ENCODE data around the gene ANO2.

Gene ANO2

DNA sequence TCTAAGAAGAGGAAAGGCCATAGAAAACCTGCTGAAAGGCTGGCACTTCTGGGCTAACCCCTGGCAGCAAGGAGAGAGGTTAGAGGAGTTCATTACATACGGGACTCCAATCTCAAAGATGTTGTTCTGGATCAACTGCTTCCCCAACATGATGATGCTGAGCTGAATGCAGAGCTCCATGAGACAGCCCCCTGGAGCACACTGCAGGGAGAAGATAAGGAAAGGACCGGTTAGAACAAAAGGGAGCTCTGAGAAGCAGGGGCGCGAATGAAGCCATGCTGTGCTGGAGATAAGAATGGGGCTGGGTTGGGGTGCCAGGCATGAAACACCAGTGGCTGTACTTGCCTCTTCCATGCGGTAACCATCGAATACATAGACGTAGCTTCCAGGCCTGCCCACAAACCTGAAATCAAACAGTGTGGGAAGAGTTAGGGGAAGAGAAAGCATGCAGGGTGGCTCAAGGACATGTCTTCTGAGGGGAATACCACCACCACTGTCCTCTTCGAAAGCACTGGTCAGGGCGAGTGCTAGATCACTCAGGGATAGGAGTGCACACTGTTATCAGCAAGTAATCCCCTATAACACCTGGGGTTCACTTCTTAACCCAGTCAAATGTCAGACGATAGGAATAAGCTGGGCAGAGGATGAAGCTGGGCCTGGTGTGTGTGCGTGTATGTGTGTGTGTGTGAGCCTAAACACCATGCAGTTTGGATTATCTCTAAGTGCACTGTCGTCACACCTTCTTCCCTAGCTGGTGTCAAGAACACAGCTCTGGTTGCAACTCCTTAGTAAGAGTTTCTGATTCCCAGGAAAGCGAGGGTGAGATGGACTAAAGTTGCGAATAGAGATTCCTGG, 332.3 kb downstream of the ANO2 start:
- no peak for DNase-seq

DNA sequence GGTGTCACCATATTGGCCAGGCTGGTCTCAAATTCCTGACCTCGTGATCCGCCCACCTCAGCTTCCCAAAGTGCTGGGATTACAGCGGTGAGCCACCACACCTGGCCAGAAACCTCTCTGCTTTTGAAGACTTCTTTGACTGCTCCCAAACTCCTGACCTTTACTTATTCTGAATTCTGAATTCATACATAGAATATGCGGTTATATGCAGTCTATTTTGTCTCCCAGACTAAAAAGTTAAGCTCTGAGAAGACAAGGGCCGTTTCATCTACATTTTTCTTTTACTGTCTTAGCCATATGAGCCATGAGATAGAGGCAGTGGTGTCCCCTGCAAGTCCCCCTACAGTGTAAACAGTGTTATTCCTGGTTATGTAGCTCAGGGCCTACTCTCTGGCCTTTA, 333.9 kb downstream of the ANO2 start:
- no peak for DNase-seq

DNA sequence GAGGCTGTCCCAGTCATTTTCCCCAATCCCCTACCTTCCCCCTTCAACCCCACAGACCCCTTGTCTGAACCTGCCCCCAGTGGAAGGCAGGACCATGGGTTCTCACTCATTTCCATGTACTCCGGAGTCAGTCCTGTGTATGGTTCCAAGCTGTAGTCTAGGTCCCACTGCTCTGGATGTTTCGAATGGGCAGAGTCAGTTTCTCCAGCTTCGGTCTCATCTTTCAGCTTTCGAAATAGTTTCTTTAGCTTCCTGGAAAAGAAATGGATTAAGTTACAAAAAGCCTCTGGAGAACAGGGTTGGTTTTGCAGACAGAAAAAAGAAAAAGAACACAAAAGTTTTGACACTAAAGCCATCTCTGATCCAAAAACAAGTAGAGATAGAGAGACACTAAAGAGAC, 345.7 kb downstream of the ANO2 start:
- no peak for DNase-seq

DNA sequence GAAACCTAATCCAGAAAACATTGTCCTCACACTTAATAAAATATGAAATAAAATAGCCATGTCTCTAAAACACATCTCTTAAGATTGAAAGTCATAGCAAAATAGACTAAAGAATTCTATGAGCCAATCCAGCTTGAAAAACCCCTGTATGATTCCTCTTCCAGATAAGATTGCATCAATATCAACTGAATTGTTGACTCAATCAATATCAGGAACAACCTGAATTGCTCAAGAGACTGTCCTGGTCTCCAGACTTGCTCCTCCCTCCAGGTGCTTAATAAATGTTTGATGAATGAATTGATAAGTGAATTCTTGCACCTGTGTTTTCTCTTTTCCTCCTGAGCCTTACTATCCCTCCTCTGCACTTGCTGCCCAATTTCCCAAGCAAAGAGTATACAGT, 351.1 kb downstream of the ANO2 start:
- no peak for DNase-seq

DNA sequence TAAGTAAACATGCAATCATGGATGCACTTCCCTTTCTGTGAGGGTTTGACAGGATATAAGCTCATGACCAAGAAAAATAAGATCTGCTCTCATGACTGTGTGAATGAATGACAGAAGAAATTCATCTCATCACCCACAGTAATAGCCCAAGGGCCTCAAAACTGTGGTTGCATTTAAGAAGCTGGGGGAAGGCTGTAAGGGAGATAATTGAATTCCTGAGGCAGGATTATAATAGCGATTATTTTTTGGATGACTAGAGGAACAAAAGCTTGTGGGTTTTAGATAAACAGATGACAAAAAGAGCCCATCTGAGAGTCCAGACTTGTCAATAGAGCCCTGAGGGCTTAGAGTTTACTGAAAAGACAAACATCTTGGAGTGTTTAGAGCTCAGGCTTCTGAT, 352.0 kb downstream of the ANO2 start:
- DNase-seq = no peak

DNA sequence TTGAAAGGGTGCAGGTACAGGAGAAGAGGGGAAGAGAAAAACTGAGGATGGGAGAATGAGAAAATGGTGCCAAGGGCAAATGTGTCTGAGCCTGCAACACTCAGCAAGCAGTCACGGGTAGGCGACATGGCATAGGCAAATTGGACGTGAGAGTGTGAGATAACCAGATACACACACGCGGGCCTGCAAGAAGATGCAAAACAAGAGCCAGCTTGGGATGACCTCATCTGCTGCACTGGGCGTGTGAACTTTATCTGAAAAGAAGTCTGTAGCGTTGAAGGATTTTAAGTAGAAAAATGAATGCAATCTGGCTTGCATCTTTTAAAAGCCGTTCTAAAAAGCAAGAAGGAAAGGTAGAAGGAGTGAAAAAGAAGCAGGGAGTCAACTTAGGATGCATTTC, 352.7 kb downstream of the ANO2 start:
- DNase-seq = no peak

GRCh38 chr12:5590316-5590715, 354.7 kb downstream of the ANO2 start:
- DNase-seq = no peak

DNA sequence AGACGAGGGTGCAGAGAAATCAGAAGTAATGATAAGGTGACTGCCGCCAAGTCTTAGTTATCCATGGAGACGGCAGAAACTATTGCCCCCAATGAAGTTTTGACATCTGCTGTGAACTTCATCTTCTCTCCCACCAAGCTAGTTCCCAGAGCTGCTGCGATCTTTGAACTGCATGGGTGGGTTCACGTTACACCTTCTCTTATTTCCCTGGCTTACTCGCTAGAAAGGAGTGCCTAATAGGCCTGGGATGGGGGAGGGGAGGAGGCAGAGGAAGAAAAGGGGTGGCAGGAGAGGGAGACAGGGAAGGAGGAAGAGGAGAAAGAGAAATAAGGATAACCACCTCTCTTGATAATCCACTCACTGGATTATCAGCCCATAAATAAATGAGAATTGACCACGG, 356.0 kb downstream of the ANO2 start:
- DNase-seq = no peak

- no peak for DNase-seq
These were observed 356.5 kb downstream of the ANO2 start for GRCh38 chr12:5588591-5588990.

DNA sequence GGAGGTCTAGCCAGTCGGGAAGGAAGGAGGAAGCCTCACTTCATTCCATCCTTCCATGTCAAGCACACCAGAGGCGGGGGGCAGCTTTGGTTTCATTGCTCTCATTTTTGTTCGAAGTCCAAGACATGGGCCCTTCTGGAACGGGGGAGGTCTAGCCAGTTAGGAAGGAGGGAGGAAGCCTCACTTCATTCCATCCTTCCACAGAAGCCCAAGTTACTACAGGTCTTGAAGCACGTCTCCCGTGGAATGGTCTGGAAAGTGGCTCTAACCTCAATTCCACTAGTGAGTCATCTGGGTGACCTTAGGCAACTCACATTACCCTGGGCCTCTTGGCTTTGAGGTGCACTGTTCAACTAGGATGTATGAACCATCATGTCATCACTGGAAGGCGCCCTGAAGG, 356.9 kb downstream of the ANO2 start:
- no peak for DNase-seq

- no peak for DNase-seq
These were observed 357.3 kb downstream of the ANO2 start for GRCh38 chr12:5587711-5588121.

DNA sequence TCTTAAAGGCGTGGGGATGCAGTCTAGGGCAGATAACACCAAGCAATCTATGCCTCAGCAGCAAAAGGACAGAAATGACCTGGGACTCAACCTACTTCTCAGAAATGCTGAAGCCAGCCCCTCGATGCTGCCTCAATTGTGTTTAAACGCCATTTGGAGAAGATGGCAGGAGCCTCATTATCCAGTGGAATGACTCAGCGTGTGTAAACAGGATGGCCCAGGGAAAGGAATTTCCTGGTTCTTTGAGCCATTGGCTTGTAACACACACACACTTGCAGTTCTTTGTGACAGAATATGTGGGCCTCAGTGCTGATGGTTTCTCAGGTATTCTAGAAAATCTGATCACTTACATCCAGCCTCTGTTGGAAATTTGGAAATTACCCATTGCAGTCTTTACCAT, 358.9 kb downstream of the ANO2 start:
- no peak for DNase-seq

- DNase-seq = no peak
These were observed 359.9 kb downstream of the ANO2 start for GRCh38 chr12:5585178-5585577.

GRCh38 chr12:5584412-5585175, 360.5 kb downstream of the ANO2 start:
- no peak for DNase-seq

- no peak for DNase-seq
These were observed 362.5 kb downstream of the ANO2 start for GRCh38 chr12:5582541-5582940.

- no peak for DNase-seq
These were observed 363.0 kb downstream of the ANO2 start for GRCh38 chr12:5582018-5582417.

DNA sequence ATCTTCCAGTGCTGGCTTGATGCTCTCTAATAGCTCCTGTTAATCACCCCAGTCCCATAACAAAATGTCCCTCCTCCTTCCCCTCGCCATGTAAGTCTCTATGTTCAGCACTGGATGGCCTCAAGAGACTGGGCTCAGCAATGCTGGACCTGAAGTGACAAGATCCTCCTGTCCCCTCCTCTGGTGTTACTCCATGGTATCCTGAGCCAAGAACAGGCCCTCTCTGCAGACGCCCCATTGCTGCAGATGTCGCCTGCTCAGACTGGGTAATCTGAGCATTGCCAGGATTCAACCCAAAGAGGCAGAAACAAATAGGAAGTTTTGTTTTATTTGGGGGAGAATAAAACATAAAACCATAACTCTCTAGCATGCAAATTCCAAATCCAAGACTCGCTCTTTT, 363.4 kb downstream of the ANO2 start:
- no peak for DNase-seq

DNA sequence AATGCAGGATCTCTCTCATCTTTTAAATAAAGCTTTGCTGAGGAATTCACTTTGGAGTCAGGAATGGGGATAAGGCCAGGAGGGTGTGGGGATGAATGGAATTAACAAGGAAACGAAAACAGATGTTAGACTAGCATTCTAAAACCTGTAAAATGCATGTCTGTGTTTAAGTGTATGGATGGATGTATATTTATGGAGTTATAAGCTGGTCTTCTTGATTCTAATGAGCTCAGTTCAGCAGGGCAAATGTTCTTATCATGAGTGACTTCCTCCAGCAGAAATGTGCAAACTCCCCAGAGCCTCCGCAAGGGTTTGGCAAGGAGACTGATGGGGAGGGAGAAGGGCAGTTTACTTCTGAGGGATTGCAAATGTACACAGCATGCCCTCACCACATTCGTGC, 364.0 kb downstream of the ANO2 start:
- DNase-seq = no peak

DNA sequence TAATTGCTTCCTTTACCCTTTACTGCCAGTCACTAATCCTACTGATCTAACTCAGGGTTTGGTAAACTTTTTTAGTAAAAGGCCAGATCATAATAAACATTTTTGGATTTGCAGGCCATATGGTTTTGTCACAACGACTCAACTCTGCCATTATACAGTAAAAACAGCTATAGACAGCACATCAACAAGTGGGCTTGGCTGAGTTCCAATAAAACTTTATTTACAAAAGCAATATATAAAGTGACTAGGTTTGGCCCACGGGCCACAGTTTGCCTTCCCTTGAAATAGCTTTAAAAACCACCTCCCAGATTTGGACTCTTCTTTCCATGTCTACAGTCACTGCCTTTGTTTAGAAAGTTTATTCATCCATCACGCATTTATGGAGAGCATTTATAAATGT, 366.3 kb downstream of the ANO2 start:
- no peak for DNase-seq

GRCh38 chr12:5577741-5578140, 367.3 kb downstream of the ANO2 start:
- DNase-seq = no peak

DNA sequence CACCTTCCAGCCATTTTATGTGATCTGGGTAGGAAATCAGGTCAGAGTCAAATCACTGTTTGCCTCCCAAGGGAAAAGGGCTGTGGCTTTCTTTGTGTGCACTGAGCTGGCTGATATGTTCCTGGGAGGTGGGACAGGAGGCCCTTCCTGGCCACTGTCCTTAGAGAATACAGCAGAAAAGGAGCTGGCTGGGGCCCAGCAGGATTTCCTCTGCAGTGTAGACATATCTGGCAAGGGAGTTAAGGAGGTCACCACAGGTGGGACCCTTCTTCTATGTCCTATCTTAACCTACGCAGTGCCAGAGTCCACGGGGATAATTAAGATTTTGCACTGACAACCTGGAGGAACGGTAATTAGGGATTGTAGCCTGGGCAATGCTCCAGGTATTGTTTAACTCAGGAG, 367.8 kb downstream of the ANO2 start:
- DNase-seq = no peak

DNA sequence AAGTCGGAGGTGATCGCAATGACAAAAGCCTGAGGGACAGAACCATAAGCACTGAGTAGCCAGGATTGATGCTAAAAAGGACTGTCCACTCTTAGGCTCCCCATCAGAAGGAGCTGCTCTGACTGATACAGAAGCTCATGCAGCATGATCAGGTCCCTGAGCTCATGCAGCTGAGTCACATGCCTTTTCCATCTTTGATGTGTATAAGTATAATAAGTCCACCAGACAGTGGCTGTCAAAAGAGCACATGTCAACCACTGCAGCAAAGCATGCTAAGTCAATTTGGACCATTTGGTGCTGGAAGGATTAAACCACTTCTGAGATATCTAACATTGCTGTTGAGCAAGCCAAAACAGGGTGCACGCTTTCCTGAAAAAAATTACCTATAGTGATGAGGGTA, 369.1 kb downstream of the ANO2 start:
- no peak for DNase-seq

GRCh38 chr12:5575232-5575631, 369.8 kb downstream of the ANO2 start:
- no peak for DNase-seq

- no peak for DNase-seq
These were observed 371.7 kb downstream of the ANO2 start for GRCh38 chr12:5573390-5573789.

DNA sequence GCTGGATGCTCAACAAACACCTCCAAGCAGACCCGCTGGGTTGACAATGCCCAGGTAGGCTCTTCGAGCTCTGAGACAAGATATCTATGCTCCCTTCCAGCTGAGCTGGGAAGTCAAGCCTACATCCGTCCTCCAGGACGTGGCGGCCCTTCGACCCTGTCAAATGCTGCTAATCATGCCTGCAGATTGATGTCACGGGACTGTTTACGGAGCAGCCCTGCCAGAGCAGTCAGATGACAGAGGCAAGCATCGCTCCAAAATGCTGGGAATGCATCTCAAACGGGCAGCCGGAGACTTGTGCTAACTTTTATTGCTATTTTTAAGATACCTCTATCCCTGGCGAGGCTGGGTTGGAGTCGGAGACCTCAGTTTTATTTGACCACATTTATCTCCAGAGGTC, 373.9 kb downstream of the ANO2 start:
- DNase-seq = no peak
